CD4-positive, alpha-beta memory T cell (primary cell): ENCODE results near the gene SYNGR1. TPM values are rescaled to one million over a fixed set of nuclear protein-coding genes. Genes with fewer than 3 reads are reported as not detected.

Source experiments
- CTCF ChIA-PET: fragments of 350-600 bp; sonication (Branson Sonifier 250); formaldehyde crosslinking; loops from one replicate; lab custom pipeline; 2021; ENCODE audit warnings: inconsistent platforms; ENCODE audit not compliant: partially characterized antibody; lab: Charles Lee
- POLR2A ChIA-PET: fragments of 350-600 bp; sonication (Branson Sonifier 250); formaldehyde crosslinking; loops from one replicate; lab custom pipeline; 2021; ENCODE audit not compliant: partially characterized antibody; lab: Charles Lee
- DNase-seq, 5 donors: peaks; one replicate each; pipeline versions ENCODE4 v3.0.0 to v3.0.0-alpha.2; 2020 to 2022; ENCODE audit warnings: mixed read lengths in 1 of 5
- H3K27ac ChIP-seq: one replicate; pipeline ENCODE4 v1.7.0; 2013; ENCODE audit warnings: low read depth, low read length
- H3K27me3 ChIP-seq: 2 replicates; pipeline ENCODE4 v1.7.0; 2013; ENCODE audit warnings: mild to moderate bottlenecking, low read length, moderate library complexity; ENCODE audit not compliant: insufficient read depth
- H3K36me3 ChIP-seq: 2 replicates; pipeline ENCODE4 v1.7.0; 2013; ENCODE audit warnings: mild to moderate bottlenecking, low read length, moderate library complexity; ENCODE audit not compliant: insufficient read depth
- H3K4me1 ChIP-seq: 2 replicates; pipeline ENCODE4 v1.7.0; 2013; ENCODE audit warnings: mild to moderate bottlenecking, low read length, moderate library complexity; ENCODE audit not compliant: insufficient read depth
- H3K4me3 ChIP-seq, 2 donors: one replicate each; pipeline ENCODE4 v1.7.0; 2013; ENCODE audit warnings: low read length in 2 of 2, mild to moderate bottlenecking in 1 of 2
- H3K9me3 ChIP-seq, 2 donors: one replicate each; pipeline ENCODE4 v1.7.0; 2013; ENCODE audit warnings: low read length in 2 of 2, control low read depth in 1 of 2; ENCODE audit not compliant: control insufficient read depth in 1 of 2
- H3K27ac Mint-ChIP-seq, 7 donors: one replicate each; pipeline ENCODE4 v1.8.0; 2020 to 2021; ENCODE audit warnings: mixed read lengths in 7 of 7, mild to moderate bottlenecking in 6 of 7, inconsistent platforms in 3 of 7, moderate library complexity in 3 of 7
- H3K27me3 Mint-ChIP-seq, 2 donors: one replicate each; pipeline ENCODE4 v1.8.0; 2020 to 2021; ENCODE audit warnings: mixed read lengths in 2 of 2
- H3K36me3 Mint-ChIP-seq, 2 donors: one replicate each; pipeline ENCODE4 v1.8.0; 2020 to 2021; ENCODE audit warnings: mixed read lengths in 2 of 2, inconsistent platforms in 1 of 2, mild to moderate bottlenecking in 1 of 2
- H3K4me1 Mint-ChIP-seq, 4 donors: one replicate each; pipeline ENCODE4 v1.8.0; 2020 to 2021; ENCODE audit warnings: mixed read lengths in 4 of 4, mild to moderate bottlenecking in 1 of 4
- H3K4me3 Mint-ChIP-seq, 8 donors: one replicate each; pipeline ENCODE4 v1.8.0; 2020 to 2021; ENCODE audit warnings: mixed read lengths in 8 of 8, mild to moderate bottlenecking in 7 of 8, moderate library complexity in 6 of 8, inconsistent platforms in 3 of 8
- H3K9me3 Mint-ChIP-seq, 8 donors: one replicate each; pipeline ENCODE4 v1.8.0; 2020 to 2021; ENCODE audit warnings: mixed read lengths in 8 of 8, mild to moderate bottlenecking in 5 of 8, inconsistent platforms in 3 of 8, moderate library complexity in 1 of 8
- intact Hi-C: fragments of 100-400 bp; cut with micrococcal nuclease; formaldehyde crosslinking; loops from one replicate; pipeline ENCODE4 v1.15.1; 2023
- polyA plus RNA-seq, 2 donors: library from polyadenylated mRNA; unstranded; fragments of 300-500 nt; fragmentation: Illumina TruSeq; gene quantifications; one replicate each; pipeline ENCODE4 v1.2.3, GENCODE V29; 2021
- total RNA-seq, 2 experiments: library from RNA; stranded (reverse); gene quantifications; one replicate each; pipeline ENCODE4 v1.2.3, GENCODE V29; 2021

The SYNGR1 gene
- total and polyA plus RNA-seq, 4 experiments from 2014 or later, result 0.30 to 0.62 TPM; not detected in 2

DNA sequence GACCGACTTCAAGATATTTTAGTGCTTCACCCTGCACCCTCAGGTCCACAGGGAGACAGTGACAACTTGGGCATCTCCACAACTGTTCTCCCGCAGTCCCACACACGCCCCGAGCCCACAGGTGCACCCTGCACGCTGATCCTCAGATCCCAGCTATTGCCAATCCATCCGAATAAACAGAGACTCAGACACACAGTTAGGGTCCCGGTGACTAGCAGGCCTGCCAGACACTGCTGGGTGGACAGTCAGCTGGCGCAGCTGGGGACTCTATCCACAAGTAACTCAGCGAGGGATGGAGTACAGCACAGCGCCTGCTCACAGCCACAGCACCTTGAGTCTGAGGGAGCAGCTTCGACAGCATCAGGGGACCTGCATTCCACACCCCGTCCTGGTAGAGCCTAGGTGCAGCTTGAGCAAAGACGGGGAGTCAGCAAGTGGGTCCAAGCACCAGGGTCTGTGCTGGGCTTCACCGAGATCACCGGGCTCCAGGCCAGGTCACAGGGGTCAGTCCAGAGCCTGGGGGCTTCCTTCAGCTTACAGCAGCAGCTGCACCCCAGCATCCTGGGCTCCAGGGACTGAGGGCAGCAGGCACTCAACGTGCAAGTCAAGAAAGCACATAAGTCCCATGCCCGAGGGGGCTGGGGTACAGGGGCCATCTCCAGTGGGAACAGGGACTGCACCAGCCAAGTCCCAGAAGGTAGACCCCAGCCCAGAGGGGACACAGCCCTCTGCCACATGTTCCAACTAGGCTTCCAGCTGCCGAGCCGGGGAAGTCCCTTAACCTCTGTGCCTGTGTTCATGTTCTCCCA is 38.0 kb upstream of the SYNGR1 start:
- peaks cover 34 to 55% of the 10 kb centered on the region in 2 donors for H3K36me3 Mint-ChIP-seq
- Histone ChIP-seq H3K27me3 (no peaks in the 10 kb centered on the region), H3K9me3 (no peaks in the 10 kb centered on the region), H3K4me3 (no peak overlapping the region), H3K27ac (no peak overlapping the region), H3K4me1 (peaks cover 44% of the 10 kb centered on the region), H3K36me3 (peaks cover 53% of the 10 kb centered on the region)
- CTCF ChIA-PET, result interaction anchor here (0.7 to 12.4 kb wide), 22 partner anchors 8 to 442 kb away, joined by 3 to 477 read pairs (median 4); partner anchors contain the start of genes RPL3 and TAB1
- POLR2A ChIA-PET, result interaction anchor here (1.0 to 12.5 kb wide), 8 partner anchors 8 to 163 kb away, joined by 3 to 433 read pairs (median 6); partner anchors contain the start of gene RPL3
- H3K4me1 Mint-ChIP-seq, result peaks cover 19 to 41% (median 28%) of the 10 kb centered on the region in 4 donors
- H3K4me3 Mint-ChIP-seq, result no peak overlapping the region
- no peaks in the 10 kb centered on the region for H3K9me3 Mint-ChIP-seq
- intact Hi-C loops, result loop anchor here (1.0 kb wide), 2 partner anchors 140 to 297 kb away; partner anchors contain the start of gene APOBEC3C
- peak overlapping the region in 4 of 7 donors; percentile 18 to 66 (median 37) for H3K27ac Mint-ChIP-seq
- H3K27me3 Mint-ChIP-seq, result no peaks in the 10 kb centered on the region
- no peak for DNase-seq

DNA sequence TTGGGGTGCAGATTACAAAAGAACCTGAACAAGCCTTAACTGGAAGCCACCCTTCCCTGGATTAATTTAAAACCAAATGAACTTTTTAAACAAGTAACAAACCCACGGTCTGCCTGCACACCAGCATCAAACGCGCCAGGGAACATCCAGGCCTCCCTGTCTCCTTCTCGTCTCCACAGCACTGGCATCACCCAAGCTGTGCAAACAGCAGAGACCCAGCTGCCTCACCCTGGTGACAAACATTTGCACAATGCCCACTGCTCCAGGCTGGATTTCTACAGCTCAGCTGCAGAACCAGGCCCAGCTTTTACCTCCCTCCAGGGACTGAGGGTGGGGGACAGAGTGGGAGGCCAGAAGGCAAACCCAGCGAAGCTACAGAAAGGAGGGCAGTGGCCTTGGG is 37.4 kb upstream of the SYNGR1 start:
- no peaks in the 10 kb centered on the region for H3K9me3 Mint-ChIP-seq
- Histone ChIP-seq H3K36me3 (peaks cover 59% of the 10 kb centered on the region), H3K27me3 (no peaks in the 10 kb centered on the region), H3K9me3 (no peaks in the 10 kb centered on the region), H3K4me3 (no peak overlapping the region), H3K4me1 (peaks cover 50% of the 10 kb centered on the region), H3K27ac (no peak overlapping the region)
- peaks cover 37 to 61% of the 10 kb centered on the region in 2 donors for H3K36me3 Mint-ChIP-seq
- intact Hi-C loops, result no loop called here
- H3K4me3 Mint-ChIP-seq, result no peak overlapping the region
- peak overlapping the region in 1 of 7 donors; percentile 66 for H3K27ac Mint-ChIP-seq
- POLR2A ChIA-PET, result interaction anchor here (1.4 to 12.5 kb wide), 4 partner anchors 7 to 164 kb away, joined by 4 to 433 read pairs (median 22); partner anchors contain the start of gene RPL3
- CTCF ChIA-PET, result interaction anchor here (0.9 to 12.4 kb wide), 9 partner anchors 10 to 442 kb away, joined by 3 to 477 read pairs (median 3); partner anchors contain the start of gene TAB1
- peaks cover 22 to 47% (median 34%) of the 10 kb centered on the region in 4 donors for H3K4me1 Mint-ChIP-seq
- no peaks in the 10 kb centered on the region for H3K27me3 Mint-ChIP-seq
- DNase-seq, result no peak

DNA sequence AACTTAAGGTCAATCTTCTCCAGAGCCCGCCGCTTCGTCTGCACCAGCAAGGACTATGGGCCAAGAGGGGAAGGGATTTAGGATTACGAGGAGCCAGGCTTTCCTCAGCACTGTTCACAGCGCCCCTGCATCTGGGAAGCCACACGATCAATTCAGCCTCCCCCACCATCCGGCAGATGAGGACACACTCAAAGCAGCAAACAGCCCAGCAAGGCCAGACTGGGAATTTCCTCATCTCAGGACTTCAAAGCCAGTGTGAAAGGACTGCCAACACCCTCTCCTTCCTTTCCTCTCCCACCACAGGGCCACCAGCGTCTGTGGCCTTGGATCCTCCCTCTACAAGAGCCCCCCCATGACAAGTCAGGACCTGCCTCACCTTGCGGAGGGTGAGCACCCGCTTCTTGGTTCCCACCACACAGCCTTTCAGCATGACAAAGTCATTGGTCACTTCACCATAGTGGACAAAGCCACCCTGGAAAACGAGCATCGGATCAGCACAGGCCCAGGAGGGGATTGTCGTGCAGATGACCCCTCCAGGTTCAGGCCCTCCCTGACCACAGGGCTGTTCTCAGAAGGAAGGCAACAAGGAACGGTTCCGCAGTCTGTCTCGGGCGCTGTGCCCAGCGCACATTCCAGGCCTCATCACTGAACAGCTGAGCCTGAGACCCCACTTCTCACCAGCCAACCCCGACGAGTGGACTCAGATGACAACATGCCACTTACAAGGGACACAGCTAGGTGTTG is 36.4 kb upstream of the SYNGR1 start:
- DNase-seq, result no peak
- intact Hi-C loops, result no loop called here
- H3K4me3 Mint-ChIP-seq, result no peak overlapping the region
- no peaks in the 10 kb centered on the region for H3K27me3 ChIP-seq
- ChIA-PET POLR2A (interaction anchor here (7.0 to 12.5 kb wide), 2 partner anchors 71 to 141 kb away, joined by 163 to 433 read pairs; partner anchors contain the start of gene PDGFB), CTCF (interaction anchor here (12.4 kb wide), 1 partner anchor 145 kb away, joined by 477 read pairs; no protein-coding TSS in a partner anchor)
- H3K4me1 Mint-ChIP-seq, result peaks cover 30 to 55% (median 44%) of the 10 kb centered on the region in 4 donors
- H3K9me3 ChIP-seq, result no peaks in the 10 kb centered on the region
- H3K36me3 Mint-ChIP-seq, result peaks cover 47 to 72% of the 10 kb centered on the region in 2 donors
- peaks cover 57% of the 10 kb centered on the region for H3K4me1 ChIP-seq
- no peaks in the 10 kb centered on the region for H3K9me3 Mint-ChIP-seq
- no peaks in the 10 kb centered on the region for H3K27me3 Mint-ChIP-seq
- H3K27ac ChIP-seq, result no peak overlapping the region
- H3K27ac Mint-ChIP-seq, result peak overlapping the region in 3 of 7 donors; percentile 10 to 66 (median 31)
- H3K4me3 ChIP-seq, result no peak overlapping the region
- peaks cover 65% of the 10 kb centered on the region for H3K36me3 ChIP-seq

DNA sequence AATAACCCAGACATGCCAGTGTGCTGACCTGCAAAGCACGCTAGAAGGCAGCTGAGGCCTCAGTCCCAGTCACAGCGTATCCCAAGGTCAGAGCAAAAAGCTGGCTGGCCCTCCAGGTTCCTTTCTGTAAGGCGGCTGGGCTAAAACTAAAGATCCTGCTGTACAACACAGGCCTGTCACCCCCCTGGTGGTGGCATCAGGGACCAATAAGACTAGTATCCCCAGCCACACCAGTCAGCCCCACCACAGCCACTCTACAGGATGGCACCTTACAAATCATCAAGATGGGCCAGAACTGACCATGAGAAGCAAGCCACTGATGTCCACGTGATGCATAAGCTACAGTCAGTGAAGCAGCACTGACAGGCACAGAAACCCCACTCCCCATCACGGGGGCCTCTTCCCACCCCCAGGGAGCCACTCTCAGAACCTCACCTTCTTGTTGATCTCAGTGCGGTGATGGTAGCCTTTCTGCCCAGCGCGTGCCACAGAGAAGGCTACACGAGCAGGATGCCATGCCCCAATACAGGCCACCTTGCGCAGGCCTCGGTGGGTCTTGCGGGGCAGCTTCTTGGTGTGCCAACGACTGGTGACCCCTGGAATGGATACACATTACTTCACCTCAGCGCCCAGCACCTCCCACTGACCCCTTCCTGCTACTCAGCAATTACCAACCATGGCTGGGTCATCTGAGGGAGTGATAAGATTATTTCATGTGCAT is 35.4 kb upstream of the SYNGR1 start:
- CTCF ChIA-PET, result interaction anchor here (0.6 to 12.4 kb wide), 8 partner anchors 11 to 1368 kb away, joined by 3 to 477 read pairs (median 6); no protein-coding TSS in a partner anchor
- H3K36me3 Mint-ChIP-seq, result peaks cover 51 to 81% of the 10 kb centered on the region in 2 donors
- Histone ChIP-seq H3K9me3 (no peaks in the 10 kb centered on the region), H3K27me3 (no peaks in the 10 kb centered on the region), H3K36me3 (peaks cover 65% of the 10 kb centered on the region), H3K4me1 (peaks cover 53% of the 10 kb centered on the region), H3K27ac (peak overlapping the region; percentile 23), H3K4me3 (no peak overlapping the region)
- intact Hi-C loops, result no loop called here
- no peaks in the 10 kb centered on the region for H3K27me3 Mint-ChIP-seq
- DNase-seq, result no peak
- POLR2A ChIA-PET, result interaction anchor here (0.6 to 12.5 kb wide), 7 partner anchors 8 to 562 kb away, joined by 3 to 433 read pairs (median 7); partner anchors contain the start of genes ATF4, PDGFB, RPS19BP1 and TAB1
- peak overlapping the region in 2 of 7 donors; percentile 17 to 35 for H3K27ac Mint-ChIP-seq
- H3K4me3 Mint-ChIP-seq, result no peak overlapping the region
- H3K4me1 Mint-ChIP-seq, result peaks cover 30 to 59% (median 45%) of the 10 kb centered on the region in 4 donors
- H3K9me3 Mint-ChIP-seq, result peaks cover 0 to 2% (median 0%) of the 10 kb centered on the region in 8 donors

DNA sequence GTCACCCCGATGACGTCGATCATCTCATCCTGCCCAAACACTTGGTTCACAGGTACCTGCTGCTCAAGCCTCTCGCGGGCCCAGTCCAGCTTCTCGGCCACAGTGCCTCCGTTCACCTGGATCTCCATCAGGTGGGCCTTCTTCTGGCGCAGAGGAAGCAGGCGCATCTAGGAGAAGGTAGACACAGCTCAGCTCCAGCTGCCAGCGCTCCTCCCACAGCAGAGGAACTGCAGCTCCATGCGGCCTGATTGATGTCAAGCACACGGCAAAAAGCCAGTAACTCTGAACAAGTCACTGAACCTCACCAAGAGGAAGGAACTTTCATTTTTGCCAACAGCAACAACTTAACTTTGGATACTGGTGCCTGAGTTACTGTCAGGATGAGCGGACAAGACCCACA is 34.4 kb upstream of the SYNGR1 start:
- peaks cover 53% of the 10 kb centered on the region for H3K4me1 ChIP-seq
- H3K9me3 ChIP-seq, result no peaks in the 10 kb centered on the region
- Mint-ChIP-seq H3K4me1 (peaks cover 28 to 61% (median 47%) of the 10 kb centered on the region in 4 donors), H3K4me3 (peak overlapping the region in 1 of 8 donors; percentile 17), H3K36me3 (peaks cover 51 to 89% of the 10 kb centered on the region in 2 donors), H3K9me3 (peaks cover 0 to 8% (median 0%) of the 10 kb centered on the region in 8 donors), H3K27ac (peak overlapping the region in 5 of 7 donors; percentile 36 to 76 (median 55)), H3K27me3 (no peaks in the 10 kb centered on the region)
- intact Hi-C loops, result loop anchor here (5.0 kb wide), 1 partner anchor 608 kb away; the partner anchor contains the start of gene GTPBP1
- ChIA-PET POLR2A (interaction anchor here (1.1 to 12.5 kb wide), 12 partner anchors 9 to 444 kb away, joined by 3 to 433 read pairs (median 4); partner anchors contain the start of genes ATF4, CBX6, MIEF1 and PDGFB), CTCF (interaction anchor here (0.7 to 12.4 kb wide), 17 partner anchors 9 to 1367 kb away, joined by 3 to 477 read pairs (median 3); partner anchors contain the start of gene CBX7)
- H3K27me3 ChIP-seq, result no peaks in the 10 kb centered on the region
- H3K27ac ChIP-seq, result peak overlapping the region; percentile 83
- H3K4me3 ChIP-seq, result no peak overlapping the region
- H3K36me3 ChIP-seq, result peaks cover 65% of the 10 kb centered on the region
- no peak for DNase-seq
